ENCODE measurements around the gene PROK1. TPM values are rescaled to one million over a fixed set of nuclear protein-coding genes. Genes with fewer than 3 reads are reported as not detected.

The PROK1 gene
- total RNA-seq, 2 experiments from 2014 or later: not detected

GRCh38 chr1:110462964-110463363, 12.0 kb downstream of the PROK1 start:
- intact Hi-C loops (cut with micrococcal nuclease): loop anchor here (5.0 kb wide), 1 partner anchor 51 kb away; no protein-coding TSS in a partner anchor
- Mint-ChIP-seq H3K36me3 (ENCODE audit: low read depth) (no peaks in the 10 kb centered on the region), H3K27ac (no peak overlapping the region), H3K4me1 (ENCODE audit: low read depth) (no peaks in the 10 kb centered on the region), H3K9me3 (no peaks in the 10 kb centered on the region), H3K4me3 (no peak overlapping the region), H3K27me3 (no peaks in the 10 kb centered on the region)
- DNase-seq (no peak), ATAC-seq (no peak)
- ChIA-PET CTCF (interaction anchor here (0.6 to 9.8 kb wide), 6 partner anchors 33 to 948 kb away, joined by 3 to 100 read pairs (median 4); no protein-coding TSS in a partner anchor), POLR2A (interaction anchor here (1.2 kb wide), 1 partner anchor 14 kb away, joined by 4 read pairs; no protein-coding TSS in a partner anchor)
- TF ChIP-seq CTCF (IDR thresholded peaks at IDR 0.05): no peak

GRCh38 chr1:110463725-110464124, 12.8 kb downstream of the PROK1 start:
- DNase-seq: no peak
- Mint-ChIP-seq H3K27ac (no peak overlapping the region), H3K4me3 (no peak overlapping the region), H3K36me3 (ENCODE audit: low read depth) (no peaks in the 10 kb centered on the region), H3K9me3 (no peaks in the 10 kb centered on the region), H3K4me1 (ENCODE audit: low read depth) (no peaks in the 10 kb centered on the region), H3K27me3 (no peaks in the 10 kb centered on the region)
- TF ChIP-seq CTCF (IDR thresholded peaks at IDR 0.05): no peak
- no peak for ATAC-seq
- intact Hi-C loops (cut with micrococcal nuclease): loop anchor here (5.0 kb wide), 1 partner anchor 51 kb away; no protein-coding TSS in a partner anchor
- ChIA-PET CTCF (interaction anchor here (0.9 to 9.8 kb wide), 5 partner anchors 32 to 267 kb away, joined by 3 to 100 read pairs (median 4); no protein-coding TSS in a partner anchor), POLR2A (interaction anchor here (0.6 to 1.2 kb wide), 3 partner anchors 13 to 359 kb away, joined by 3 to 4 read pairs (median 3); no protein-coding TSS in a partner anchor)

GRCh38 chr1:110464340-110464739, 13.4 kb downstream of the PROK1 start:
- no peaks in the 10 kb centered on the region for H3K4me1 Mint-ChIP-seq (ENCODE audit: low read depth)
- peaks cover under 1% of the 10 kb centered on the region for H3K27me3 Mint-ChIP-seq
- H3K4me3 Mint-ChIP-seq: no peak overlapping the region
- intact Hi-C loops (cut with micrococcal nuclease): loop anchor here (5.0 kb wide), 1 partner anchor 52 kb away; no protein-coding TSS in a partner anchor
- ATAC-seq: no peak
- no peak for DNase-seq
- CTCF ChIA-PET: interaction anchor here (1.0 to 9.8 kb wide), 5 partner anchors 32 to 268 kb away, joined by 3 to 100 read pairs (median 6); no protein-coding TSS in a partner anchor
- TF ChIP-seq CTCF (IDR thresholded peaks at IDR 0.05): no peak
- H3K9me3 Mint-ChIP-seq: no peaks in the 10 kb centered on the region
- POLR2A ChIA-PET: interaction anchor here (0.6 to 1.2 kb wide), 3 partner anchors 12 to 360 kb away, joined by 3 to 4 read pairs (median 3); no protein-coding TSS in a partner anchor
- H3K27ac Mint-ChIP-seq: no peak overlapping the region
- no peaks in the 10 kb centered on the region for H3K36me3 Mint-ChIP-seq (ENCODE audit: low read depth)

- TF ChIP-seq CTCF (IDR thresholded peaks at IDR 0.05): no peak
- Mint-ChIP-seq H3K27me3 (peaks cover 1% of the 10 kb centered on the region), H3K9me3 (no peaks in the 10 kb centered on the region), H3K36me3 (ENCODE audit: low read depth) (no peaks in the 10 kb centered on the region), H3K27ac (no peak overlapping the region), H3K4me3 (no peak overlapping the region), H3K4me1 (ENCODE audit: low read depth) (no peaks in the 10 kb centered on the region)
- no peak for DNase-seq
- no peak for ATAC-seq
- intact Hi-C loops (cut with micrococcal nuclease): no loop called here
- ChIA-PET CTCF (interaction anchor here (0.9 to 9.8 kb wide), 7 partner anchors 25 to 269 kb away, joined by 3 to 100 read pairs (median 6); no protein-coding TSS in a partner anchor), POLR2A (interaction anchor here (1.3 kb wide), 1 partner anchor 258 kb away, joined by 3 read pairs; no protein-coding TSS in a partner anchor)
These were observed 14.3 kb downstream of the PROK1 start for GRCh38 chr1:110465038-110465813.

All from activated CD8-positive, alpha-beta T cell treated with anti-CD3 and anti-CD28 coated beads for 36 hours (primary cell).